B cell (primary cell): ENCODE data around the gene SLC43A3. TPM values are rescaled to one million over a fixed set of nuclear protein-coding genes. Genes with fewer than 3 reads are reported as not detected.

Experiments used
- ATAC-seq: fragments of 200-7000 bp; cut with Tn5 transposase; one replicate; pipeline ENCODE4 v1.10.0; 2021; ENCODE audit warnings: low read depth, mild to moderate bottlenecking, moderate number of reproducible peaks, moderate library complexity
- CTCF ChIA-PET: fragments of 350-600 bp; sonication (Branson Sonifier 250); formaldehyde crosslinking; loops from one replicate; lab custom pipeline; 2021; ENCODE audit warnings: antibody characterized with exemption, inconsistent platforms; lab: Charles Lee
- POLR2A ChIA-PET: fragments of 350-600 bp; sonication (Branson Sonifier 250); formaldehyde crosslinking; loops from one replicate; lab custom pipeline; 2021; ENCODE audit warnings: antibody characterized with exemption; lab: Charles Lee
- DNase-seq: peaks from one replicate; pipeline ENCODE4 v3.0.0; 2013
- H2AFZ ChIP-seq: 2 replicates; pipeline ENCODE4 v1.6.1; 2012; ENCODE audit warnings: mild to moderate bottlenecking, low read depth, low read length; ENCODE audit not compliant: insufficient read depth, poor library complexity, severe bottlenecking
- H3K27ac ChIP-seq, 2 donors: 1 replicate in 1 of 2; 2 replicates in 1 of 2; pipeline ENCODE4 v1.5.1; 2012 to 2013; ENCODE audit warnings: low read length in 2 of 2, mild to moderate bottlenecking in 2 of 2, moderate library complexity in 1 of 2
- H3K27me3 ChIP-seq, 4 experiments: fragments of 200-600 bp in 1 of 4; sonication (generic) in 1 of 4; replicated peaks in 1 of 4; 1 replicate in 2 of 4; 2 replicates in 2 of 4; pipeline versions ENCODE4 v1.6.1 to v1.7.0; 2013 to 2016; ENCODE audit warnings: low read length in 3 of 4, mild to moderate bottlenecking in 2 of 4, mixed read lengths in 1 of 4, moderate library complexity in 1 of 4; ENCODE audit not compliant: insufficient read depth in 4 of 4, control insufficient read depth in 3 of 4; ENCODE audit errors: control extremely low read depth in 1 of 4
- H3K36me3 ChIP-seq, 2 experiments: replicated peaks in 1 of 2; 1 replicate in 1 of 2; 2 replicates in 1 of 2; pipeline versions ENCODE4 v1.6.1 to v1.7.1; 2013; ENCODE audit warnings: low read length in 1 of 2; ENCODE audit not compliant: insufficient read depth in 2 of 2, control insufficient read depth in 1 of 2; ENCODE audit errors: control extremely low read depth in 1 of 2, extremely low read depth in 1 of 2
- H3K4me1 ChIP-seq, 2 donors: fragments of 200-600 bp in 1 of 2; sonication (generic) in 1 of 2; 1 replicate in 1 of 2; 2 replicates in 1 of 2; pipeline versions ENCODE4 v1.5.1 to v1.6.1; 2013 to 2017; ENCODE audit warnings: low read length in 2 of 2; ENCODE audit not compliant: control insufficient read depth in 2 of 2, insufficient read depth in 2 of 2
- H3K4me2 ChIP-seq: replicated peaks from 2 replicates; pipeline ENCODE3; 2012; ENCODE audit warnings: mild to moderate bottlenecking, low read depth, low read length; ENCODE audit not compliant: poor library complexity, severe bottlenecking
- H3K4me3 ChIP-seq, 5 experiments: fragments of 200-600 bp in 1 of 5; sonication (generic) in 1 of 5; 1 replicate in 3 of 5; 2 replicates in 2 of 5; pipeline versions ENCODE4 v1.5.1 to v1.7.0; 2011 to 2016; ENCODE audit warnings: low read length in 4 of 5, mild to moderate bottlenecking in 4 of 5, low read depth in 2 of 5, control low read depth in 1 of 5, moderate library complexity in 1 of 5; ENCODE audit not compliant: insufficient read depth in 1 of 5; ENCODE audit errors: control extremely low read depth in 1 of 5, extremely low read depth in 1 of 5
- H3K79me2 ChIP-seq: fragments of 200-600 bp; sonication (generic); one replicate; pipeline ENCODE4 v1.6.0; 2016; ENCODE audit warnings: low read length; ENCODE audit not compliant: control insufficient read depth, insufficient read depth
- H3K9ac ChIP-seq: fragments of 200-600 bp; sonication (generic); 2 replicates; pipeline ENCODE4 v1.6.1; 2017; ENCODE audit warnings: mild to moderate bottlenecking, low read length, moderate library complexity
- H3K9me3 ChIP-seq, 3 donors: one replicate each; pipeline versions ENCODE4 v1.6.1 to v1.7.1; 2013; ENCODE audit warnings: low read length in 2 of 3; ENCODE audit not compliant: control insufficient read depth in 2 of 3, insufficient read depth in 1 of 3; ENCODE audit errors: control extremely low read depth in 1 of 3
- H4K20me1 ChIP-seq: 2 replicates; pipeline ENCODE4 v1.6.0; 2012; ENCODE audit warnings: mild to moderate bottlenecking, low read length; ENCODE audit not compliant: insufficient read depth, control insufficient read depth, poor library complexity, severe bottlenecking
- H3K27ac Mint-ChIP-seq: one replicate; pipeline ENCODE4 v1.8.0; 2021; ENCODE audit warnings: mixed read lengths
- H3K27me3 Mint-ChIP-seq: one replicate; pipeline ENCODE4 v1.8.0; 2021; ENCODE audit warnings: mixed read lengths
- H3K4me1 Mint-ChIP-seq: one replicate; pipeline ENCODE4 v1.8.0; 2021; ENCODE audit warnings: mixed read lengths
- H3K4me3 Mint-ChIP-seq: one replicate; pipeline ENCODE4 v1.8.0; 2021; ENCODE audit warnings: mixed read lengths
- H3K9me3 Mint-ChIP-seq: one replicate; pipeline ENCODE4 v1.8.0; 2022; ENCODE audit warnings: mixed read lengths; ENCODE audit not compliant: insufficient read depth
- EZH2 ChIP-seq: IDR thresholded peaks from 2 replicates; pipeline ENCODE4 v1.6.1; 2012; ENCODE audit warnings: borderline replicate concordance, low read depth, mild to moderate bottlenecking, moderate library complexity, low read length; ENCODE audit not compliant: insufficient read depth, poor library complexity, severe bottlenecking
- WGBS: methylation state at CpG from one replicate; pipeline ENCODE4 v1.1.5; 2013; ENCODE audit warnings: missing lambda C conversion rate; ENCODE audit not compliant: insufficient coverage; 5-methylcytosine and 5-hydroxymethylcytosine counted together
- intact Hi-C: fragments of 100-400 bp; cut with micrococcal nuclease; formaldehyde crosslinking; loops from one replicate; pipeline ENCODE4 v1.10.0; 2022
- polyA plus RNA-seq: library from polyadenylated mRNA; depleted of rRNA; stranded (reverse); fragments of >200 nt; gene quantifications from 2 replicates; pipeline ENCODE4 v1.2.3, GENCODE V29; 2012
- total RNA-seq, 2 donors: library from RNA; stranded (reverse); fragments of 120-200 nt in 1 of 2; gene quantifications; 1 replicate in 1 of 2; 2 replicates in 1 of 2; pipeline versions ENCODE4 v1.2.3 to v1.2.4, GENCODE V29; 2013 to 2022
- TF ChIP-seq, protein P1 (sequence below): fragments of 200-600 bp; IDR thresholded peaks from one replicate; pipeline ENCODE4 v1.8.0; 2022; ENCODE audit warnings: antibody characterized with exemption, mild to moderate bottlenecking

The SLC43A3 gene
- total and polyA plus RNA-seq, 2 donors (not counting 1 experiment from before 2014, with no cell fraction given) = 7.6 to 20.9 TPM

DNA sequence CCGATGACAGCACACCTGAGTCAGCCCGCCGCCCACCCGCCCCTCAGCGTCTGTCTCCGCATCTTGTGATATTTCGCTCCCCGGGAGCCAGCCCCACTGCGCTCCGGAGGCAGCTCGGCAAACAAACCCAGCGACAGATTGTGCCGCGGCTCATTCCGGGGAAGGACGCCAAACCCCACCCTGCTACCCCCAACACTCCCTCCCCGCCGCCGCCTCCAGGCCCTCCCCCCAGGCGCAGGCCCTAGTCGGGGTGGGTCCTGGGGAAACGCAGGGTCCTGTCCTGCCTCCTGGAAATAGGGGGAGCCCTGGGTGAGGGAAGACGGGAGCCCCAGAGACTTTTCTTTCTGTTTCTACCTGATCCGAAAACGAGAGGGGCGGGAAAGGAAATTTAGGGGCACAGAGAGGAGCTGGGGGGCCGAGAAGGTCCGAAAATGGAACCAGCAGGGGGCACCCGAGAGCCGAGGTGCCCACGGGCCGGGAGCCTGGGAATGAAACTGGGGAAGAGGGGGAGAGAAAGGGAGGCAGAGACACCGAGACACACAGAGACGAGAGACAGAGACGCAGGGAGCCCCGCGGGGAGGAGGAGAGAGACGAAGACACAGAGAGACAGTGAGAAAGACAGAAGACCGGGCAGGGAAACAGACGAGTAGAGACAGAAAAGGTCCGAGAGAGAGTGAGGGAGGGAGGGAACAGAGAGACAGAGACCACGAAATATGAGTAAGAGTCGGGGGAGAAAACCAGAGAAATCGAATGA, 31.7 kb upstream of the SLC43A3 start:
- Histone ChIP-seq H3K27ac (no peak overlapping the region), H3K4me1 (peaks cover 37 to 41% of the 10 kb centered on the region in 2 donors), H3K9ac (peak overlapping the region; percentile 62), H3K9me3 (peaks cover 0 to 16% (median 0%) of the 10 kb centered on the region in 3 donors), H3K79me2 (no peaks in the 10 kb centered on the region), H4K20me1 (peaks cover 12% of the 10 kb centered on the region), H3K27me3 (peaks cover 0 to 51% (median 28%) of the 10 kb centered on the region in 4 experiments), H3K36me3 (no peaks in the 10 kb centered on the region), H3K4me2 (peak overlapping the region; percentile 95), H2AFZ (peak overlapping the region; percentile 75), H3K4me3 (peak overlapping the region; percentile 14 to 63 (median 51))
- 1% methylated on average over 39 of the region's 44 CpGs for WGBS
- Mint-ChIP-seq H3K4me3 (peak overlapping the region; percentile 92), H3K4me1 (peaks cover 29% of the 10 kb centered on the region), H3K9me3 (no peaks in the 10 kb centered on the region), H3K27ac (no peak overlapping the region), H3K27me3 (peaks cover 43% of the 10 kb centered on the region)
- TF ChIP-seq EZH2 = peak; percentile 30
- TF ChIP-seq, protein P1, sequence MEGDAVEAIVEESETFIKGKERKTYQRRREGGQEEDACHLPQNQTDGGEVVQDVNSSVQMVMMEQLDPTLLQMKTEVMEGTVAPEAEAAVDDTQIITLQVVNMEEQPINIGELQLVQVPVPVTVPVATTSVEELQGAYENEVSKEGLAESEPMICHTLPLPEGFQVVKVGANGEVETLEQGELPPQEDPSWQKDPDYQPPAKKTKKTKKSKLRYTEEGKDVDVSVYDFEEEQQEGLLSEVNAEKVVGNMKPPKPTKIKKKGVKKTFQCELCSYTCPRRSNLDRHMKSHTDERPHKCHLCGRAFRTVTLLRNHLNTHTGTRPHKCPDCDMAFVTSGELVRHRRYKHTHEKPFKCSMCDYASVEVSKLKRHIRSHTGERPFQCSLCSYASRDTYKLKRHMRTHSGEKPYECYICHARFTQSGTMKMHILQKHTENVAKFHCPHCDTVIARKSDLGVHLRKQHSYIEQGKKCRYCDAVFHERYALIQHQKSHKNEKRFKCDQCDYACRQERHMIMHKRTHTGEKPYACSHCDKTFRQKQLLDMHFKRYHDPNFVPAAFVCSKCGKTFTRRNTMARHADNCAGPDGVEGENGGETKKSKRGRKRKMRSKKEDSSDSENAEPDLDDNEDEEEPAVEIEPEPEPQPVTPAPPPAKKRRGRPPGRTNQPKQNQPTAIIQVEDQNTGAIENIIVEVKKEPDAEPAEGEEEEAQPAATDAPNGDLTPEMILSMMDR = peak; percentile 91
- intact Hi-C loops = loop anchor here (5.0 kb wide), 1 partner anchor 34 kb away; no protein-coding TSS in a partner anchor
- CTCF ChIA-PET = interaction anchor here (0.6 to 9.6 kb wide), 41 partner anchors 7 to 1700 kb away, joined by 3 to 348 read pairs (median 6); partner anchors contain the start of genes MED19, P2RX3, SLC43A1 and SLC43A3
- POLR2A ChIA-PET = interaction anchor here (0.6 to 1.4 kb wide), 4 partner anchors 25 to 1132 kb away, joined by 3 to 14 read pairs (median 6); partner anchors contain the start of gene TIMM10
- ATAC-seq = peak; percentile 37
- DNase-seq = peak; percentile 74
